BLaER1 (cell line): ENCODE data around the gene KIAA0930.
A peak's percentile ranks its signal among the peaks of the same experiment; 100 is the strongest.

ENCODE experiments used
- H3K27ac ChIP-seq: shearing (Covaris generic); formaldehyde crosslinking; 2 replicates; pipeline ENCODE4 v1.8.1; 2022
- H3K27me3 ChIP-seq: shearing (Covaris generic); formaldehyde crosslinking; 2 replicates; pipeline ENCODE4 v1.8.1; 2022
- H3K36me3 ChIP-seq: shearing (Covaris generic); formaldehyde crosslinking; 2 replicates; pipeline ENCODE4 v1.8.1; 2022
- H3K4me1 ChIP-seq: shearing (Covaris generic); formaldehyde crosslinking; 2 replicates; pipeline ENCODE4 v1.8.1; 2022
- H3K4me2 ChIP-seq: shearing (Covaris generic); formaldehyde crosslinking; 2 replicates; pipeline ENCODE4 v1.8.1; 2022
- H3K4me3 ChIP-seq: shearing (Covaris generic); formaldehyde crosslinking; 2 replicates; pipeline ENCODE4 v1.8.1; 2022
- H3K9ac ChIP-seq: shearing (Covaris generic); formaldehyde crosslinking; 2 replicates; pipeline ENCODE4 v1.8.1; 2022
- H3K9me3 ChIP-seq: shearing (Covaris generic); formaldehyde crosslinking; 2 replicates; pipeline ENCODE4 v1.8.1; 2022
- H4K20me1 ChIP-seq: shearing (Covaris generic); formaldehyde crosslinking; 2 replicates; pipeline ENCODE4 v1.8.1; 2022
- Cebpa-rat ChIP-seq: shearing (Covaris generic); IDR thresholded peaks from 2 replicates; pipeline ENCODE4 v1.8.1; 2022

The KIAA0930 gene

GRCh38 chr22:45154383-45154782 is 86.3 kb downstream of the KIAA0930 start:
- peaks cover 43% of the 10 kb centered on the region for H3K36me3 ChIP-seq
- peaks cover 34% of the 10 kb centered on the region for H3K4me1 ChIP-seq
- H3K27ac ChIP-seq, result no peak overlapping the region

GRCh38 chr22:45151503-45151902 is 89.2 kb downstream of the KIAA0930 start:
- Histone ChIP-seq H3K27me3 (no peaks in the 10 kb centered on the region), H3K4me1 (peaks cover 18% of the 10 kb centered on the region), H3K4me2 (peak overlapping the region; percentile 27), H3K27ac (no peak overlapping the region), H3K36me3 (peaks cover 25% of the 10 kb centered on the region), H3K9me3 (no peaks in the 10 kb centered on the region), H3K4me3 (no peak overlapping the region), H4K20me1 (no peaks in the 10 kb centered on the region), H3K9ac (0 out of 2 replicates have a peak overlapping the region, but pooled peaks have one; percentile 16)
- TF ChIP-seq Cebpa-rat, result no peak

More at GRCh38 chr22:45154383-45154782, 86.3 kb downstream of the KIAA0930 start:
- H3K4me2 ChIP-seq, result no peak overlapping the region
- H3K9me3 ChIP-seq, result no peaks in the 10 kb centered on the region
- H3K4me3 ChIP-seq, result no peak overlapping the region
- 0 out of 2 replicates have a peak, but pooled peaks cover 6% of the 10 kb centered on the region for H4K20me1 ChIP-seq
- no peak for TF ChIP-seq Cebpa-rat
- H3K9ac ChIP-seq, result no peak overlapping the region
- no peaks in the 10 kb centered on the region for H3K27me3 ChIP-seq

GRCh38 chr22:45150139-45150538 is 90.6 kb downstream of the KIAA0930 start:
- Histone ChIP-seq H4K20me1 (no peaks in the 10 kb centered on the region), H3K4me1 (peaks cover 18% of the 10 kb centered on the region), H3K27ac (no peak overlapping the region), H3K9me3 (no peaks in the 10 kb centered on the region), H3K4me3 (no peak overlapping the region), H3K9ac (no peak overlapping the region), H3K36me3 (peaks cover 12% of the 10 kb centered on the region; the same call in 1 of the 2 replicates), H3K4me2 (no peak overlapping the region), H3K27me3 (no peaks in the 10 kb centered on the region)
- no peak for TF ChIP-seq Cebpa-rat

GRCh38 chr22:45149671-45150070 is 91.0 kb downstream of the KIAA0930 start:
- no peak overlapping the region for H3K27ac ChIP-seq
- H4K20me1 ChIP-seq, result no peaks in the 10 kb centered on the region
- peaks cover 18% of the 10 kb centered on the region for H3K4me1 ChIP-seq
- peaks cover 12% of the 10 kb centered on the region; the same call in 1 of the 2 replicates for H3K36me3 ChIP-seq
- no peak overlapping the region for H3K4me2 ChIP-seq
- H3K9ac ChIP-seq, result no peak overlapping the region
- H3K9me3 ChIP-seq, result no peaks in the 10 kb centered on the region
- no peak for TF ChIP-seq Cebpa-rat
- H3K4me3 ChIP-seq, result no peak overlapping the region
- no peaks in the 10 kb centered on the region for H3K27me3 ChIP-seq

GRCh38 chr22:45144916-45145315 is 95.8 kb downstream of the KIAA0930 start:
- H3K27me3 ChIP-seq, result no peaks in the 10 kb centered on the region
- H3K4me2 ChIP-seq, result no peak overlapping the region
- no peak for TF ChIP-seq Cebpa-rat
- H4K20me1 ChIP-seq, result no peaks in the 10 kb centered on the region
- no peaks in the 10 kb centered on the region; the same call in 1 of the 2 replicates for H3K36me3 ChIP-seq
- H3K9me3 ChIP-seq, result peaks cover 15% of the 10 kb centered on the region
- no peaks in the 10 kb centered on the region for H3K4me1 ChIP-seq
- no peak overlapping the region for H3K27ac ChIP-seq
- no peak overlapping the region for H3K4me3 ChIP-seq
- H3K9ac ChIP-seq, result no peak overlapping the region

- no peaks in the 10 kb centered on the region for H4K20me1 ChIP-seq
- no peaks in the 10 kb centered on the region; the same call in 1 of the 2 replicates for H3K36me3 ChIP-seq
- H3K4me1 ChIP-seq, result no peaks in the 10 kb centered on the region
- no peak overlapping the region for H3K4me2 ChIP-seq
- H3K27ac ChIP-seq, result no peak overlapping the region
- no peak overlapping the region for H3K4me3 ChIP-seq
- H3K9ac ChIP-seq, result no peak overlapping the region
- H3K27me3 ChIP-seq, result no peaks in the 10 kb centered on the region
- H3K9me3 ChIP-seq, result peaks cover 15% of the 10 kb centered on the region
- no peak for TF ChIP-seq Cebpa-rat
These were observed 98.3 kb downstream of the KIAA0930 start for GRCh38 chr22:45142376-45142775.
